Endothelial cell of umbilical vein (primary cell): ENCODE measurements around the gene TDRD7. TPM values are rescaled to one million over a fixed set of nuclear protein-coding genes. Genes with fewer than 3 reads are reported as not detected.

ENCODE experiments used
- BruUV-seq: library from RNA; stranded (reverse); fragments of 400-500 nt; replicated peaks from 2 replicates; lab custom pipeline; 2021; lab: Mats Ljungman, UMichigan
- CTCF ChIA-PET: fragments of 300-600, 350-600 bp; sonication (Branson Sonifier 250); formaldehyde crosslinking; loops from one replicate; lab custom pipeline; 2021; ENCODE audit warnings: antibody characterized with exemption, inconsistent platforms; lab: Charles Lee
- POLR2A ChIA-PET: fragments of 300-600, 350-600 bp; sonication (Branson Sonifier 250); formaldehyde crosslinking; loops from one replicate; lab custom pipeline; 2021; ENCODE audit warnings: antibody characterized with exemption, inconsistent platforms; lab: Charles Lee
- DNase-seq: peaks from one replicate; pipeline ENCODE4 v3.0.0-alpha.2; 2011; ENCODE audit warnings: low read depth, low spot score
- FAIRE-seq: peaks from 2 replicates; lab custom pipeline; 2011; peaks lifted over from hg19 to GRCh38; lab: Jason Lieb, UNC
- H2AFZ ChIP-seq: 2 replicates; pipeline ENCODE4 v1.6.0; 2012; ENCODE audit warnings: low read depth, low read length, control low read depth, inconsistent platforms
- H3K27ac ChIP-seq: 2 replicates; pipeline ENCODE4 v1.5.1; 2011; ENCODE audit warnings: low read depth, mild to moderate bottlenecking, control low read depth, low read length, moderate library complexity; ENCODE audit not compliant: insufficient read depth
- H3K27me3 ChIP-seq, 2 experiments: 2 replicates each; pipeline versions ENCODE4 v1.6.0 to v1.6.1; 2011; ENCODE audit warnings: low read length in 2 of 2, mixed read lengths in 1 of 2; ENCODE audit not compliant: control insufficient read depth in 2 of 2, insufficient read depth in 2 of 2
- H3K36me3 ChIP-seq, 2 experiments: 2 replicates in 1 of 2; 3 replicates in 1 of 2; pipeline ENCODE4 v1.5.1; 2011; ENCODE audit warnings: low read length in 2 of 2, mild to moderate bottlenecking in 1 of 2, moderate library complexity in 1 of 2; ENCODE audit not compliant: control insufficient read depth in 2 of 2, insufficient read depth in 2 of 2; ENCODE audit errors: extremely low read depth in 1 of 2
- H3K4me1 ChIP-seq: 3 replicates; pipeline ENCODE4 v1.5.1; 2011; ENCODE audit warnings: mild to moderate bottlenecking, low read length; ENCODE audit not compliant: control insufficient read depth, insufficient read depth; ENCODE audit errors: extremely low read depth
- H3K4me2 ChIP-seq: 2 replicates; pipeline ENCODE4 v1.6.1; 2011; ENCODE audit warnings: low read length, control low read depth, mixed read lengths; ENCODE audit not compliant: insufficient read depth
- H3K4me3 ChIP-seq, 3 experiments: fragments of 200-600 bp in 1 of 3; sonication (generic), shearing (Covaris generic) in 1 of 3; replicated peaks in 1 of 3; 2 replicates each; pipeline ENCODE4 v1.5.1; 2011 to 2016; ENCODE audit warnings: control low read depth in 3 of 3, low read length in 3 of 3, mild to moderate bottlenecking in 2 of 3, inconsistent platforms in 1 of 3, low read depth in 1 of 3, moderate library complexity in 1 of 3; ENCODE audit not compliant: insufficient read depth in 1 of 3
- H3K79me2 ChIP-seq: 2 replicates; pipeline ENCODE4 v1.6.0; 2012; ENCODE audit warnings: low read length, inconsistent platforms; ENCODE audit not compliant: control insufficient read depth, insufficient read depth
- H3K9ac ChIP-seq: replicated peaks from 2 replicates; pipeline ENCODE3; 2011; ENCODE audit warnings: low read length, control low read depth; ENCODE audit not compliant: insufficient read depth; ENCODE audit errors: extremely low read depth
- H3K9me1 ChIP-seq: replicated peaks from 3 replicates; pipeline ENCODE4 v1.6.0; 2011; ENCODE audit warnings: mild to moderate bottlenecking, low read length; ENCODE audit not compliant: control insufficient read depth, insufficient read depth; ENCODE audit errors: extremely low read depth
- H3K9me3 ChIP-seq: replicated peaks from 2 replicates; pipeline ENCODE4 v1.5.1; 2012; ENCODE audit warnings: low read length, inconsistent platforms; ENCODE audit not compliant: control insufficient read depth, insufficient read depth
- H4K20me1 ChIP-seq: replicated peaks from 2 replicates; pipeline ENCODE3; 2011; ENCODE audit warnings: mild to moderate bottlenecking, low read length; ENCODE audit not compliant: control insufficient read depth, insufficient read depth; ENCODE audit errors: extremely low read depth
- CTCF ChIP-seq, 2 donors: IDR thresholded peaks; 1 replicate in 1 of 2; 2 replicates in 1 of 2; pipeline ENCODE4 v1.5.1; 2011; ENCODE audit warnings: low read length in 2 of 2, mild to moderate bottlenecking in 2 of 2, moderate library complexity in 2 of 2, control low read depth in 1 of 2, inconsistent platforms in 1 of 2, low read depth in 1 of 2; ENCODE audit not compliant: insufficient read depth in 1 of 2; ENCODE audit errors: extremely low read depth in 1 of 2
- EZH2 ChIP-seq: IDR thresholded peaks from 2 replicates; pipeline ENCODE4 v1.6.1; 2012; ENCODE audit warnings: borderline replicate concordance, low read depth, mild to moderate bottlenecking, moderate library complexity, low read length, inconsistent platforms; ENCODE audit not compliant: severe bottlenecking
- FOS ChIP-seq: IDR thresholded peaks from 2 replicates; pipeline ENCODE4 v1.6.1; 2011; ENCODE audit warnings: mild to moderate bottlenecking, low read length, moderate library complexity, borderline replicate concordance; ENCODE audit not compliant: insufficient read depth
- GATA2 ChIP-seq: IDR thresholded peaks from 2 replicates; pipeline ENCODE4 v1.7.0; 2011; ENCODE audit warnings: low read depth, mild to moderate bottlenecking, moderate library complexity, mixed read lengths, low read length; ENCODE audit not compliant: insufficient read length, insufficient read depth
- JUN ChIP-seq: IDR thresholded peaks from 2 replicates; pipeline ENCODE4 v1.6.1; 2011; ENCODE audit warnings: borderline replicate concordance, low read depth; ENCODE audit not compliant: insufficient read length, insufficient read depth
- MYC ChIP-seq: IDR thresholded peaks from one replicate; pipeline ENCODE4 v1.6.1; 2011; ENCODE audit warnings: mild to moderate bottlenecking, low read depth, low read length
- POLR2A ChIP-seq: IDR thresholded peaks from 2 replicates; pipeline ENCODE4 v1.6.1; 2012; ENCODE audit warnings: low read depth, mild to moderate bottlenecking, control low read depth, low read length
- POLR2AphosphoS5 ChIP-seq: IDR thresholded peaks from 2 replicates; pipeline ENCODE4 v1.6.1; 2012; ENCODE audit warnings: low read depth, mild to moderate bottlenecking, control low read depth, low read length, moderate library complexity; ENCODE audit not compliant: insufficient read depth
- dilution Hi-C: fragments of 300-500 bp; cut with MboI; formaldehyde crosslinking; loops from one replicate; pipeline ENCODE4 v1.15.0; 2019; ENCODE audit warnings: low sequenced_read_pairs; ENCODE audit not compliant: extremely low pct_ligation_motif_present
- intact Hi-C: fragments of 100-400 bp; cut with micrococcal nuclease; formaldehyde crosslinking; loops from one replicate; pipeline ENCODE4 v1.10.0; 2022
- polyA plus RNA-seq, 4 experiments: library from polyadenylated mRNA; depleted of rRNA in 3 of 4; stranded (reverse) in 3 of 4; unstranded in 1 of 4; fragments of >200 nt; gene quantifications; 2 replicates each; pipeline versions ENCODE4 v1.2.1 to v1.2.3, GENCODE V29; 2011 to 2012; ENCODE audit warnings: missing spikeins in 1 of 4
- total RNA-seq: library from RNA; stranded (reverse); gene quantifications from 2 replicates; pipeline ENCODE4 v1.2.3, GENCODE V29; 2021
- TF ChIP-seq, protein P1 (sequence below): IDR thresholded peaks from 2 replicates; pipeline ENCODE4 v1.6.1; 2011; ENCODE audit not compliant: insufficient read depth, insufficient read length

The TDRD7 gene
- total and polyA plus RNA-seq, 2 donors (not counting 3 experiments of a cell fraction or from before 2014, with no cell fraction given) = 4.9 to 11.5 TPM

- Histone ChIP-seq H4K20me1 (no peaks in the 10 kb centered on the region), H3K9ac (no peak overlapping the region), H3K4me2 (no peak overlapping the region), H3K79me2 (no peaks in the 10 kb centered on the region), H3K36me3 (no peaks in the 10 kb centered on the region), H3K4me3 (no peak overlapping the region), H3K27ac (no peak overlapping the region), H3K9me3 (no peaks in the 10 kb centered on the region), H3K9me1 (no peaks in the 10 kb centered on the region), H3K4me1 (no peaks in the 10 kb centered on the region), H2AFZ (no peak overlapping the region), H3K27me3 (no peaks in the 10 kb centered on the region)
- FAIRE-seq = no peak
- ChIA-PET POLR2A (no interaction called here), CTCF (interaction anchor here (1.0 to 8.1 kb wide), 3 partner anchors 10 to 539 kb away, joined by 5 to 89 read pairs (median 38); partner anchors contain the start of gene ZNF782)
- TF ChIP-seq POLR2A (no peak), POLR2AphosphoS5 (no peak)
- dilution Hi-C loops (no loop called here), intact Hi-C loops (no loop called here)
- BruUV-seq = no TSS peak
- DNase-seq = no peak
Measured at GRCh38 chr9:97395745-97396144, 16.2 kb upstream of the TDRD7 start.

GRCh38 chr9:97396256-97396655 is 15.6 kb upstream of the TDRD7 start:
- Histone ChIP-seq H3K4me1 (no peaks in the 10 kb centered on the region), H2AFZ (no peak overlapping the region), H3K9me1 (no peaks in the 10 kb centered on the region), H3K36me3 (no peaks in the 10 kb centered on the region), H3K79me2 (no peaks in the 10 kb centered on the region), H3K4me2 (no peak overlapping the region), H3K4me3 (no peak overlapping the region), H3K9ac (no peak overlapping the region), H3K9me3 (no peaks in the 10 kb centered on the region), H4K20me1 (no peaks in the 10 kb centered on the region), H3K27me3 (no peaks in the 10 kb centered on the region), H3K27ac (no peak overlapping the region)
- dilution Hi-C loops (no loop called here), intact Hi-C loops (no loop called here)
- no TSS peak for BruUV-seq
- FAIRE-seq = no peak
- no peak for DNase-seq
- ChIA-PET CTCF (interaction anchor here (6.5 to 8.1 kb wide), 2 partner anchors 10 to 540 kb away, joined by 38 to 89 read pairs; partner anchors contain the start of gene ZNF782), POLR2A (no interaction called here)
- TF ChIP-seq POLR2A (no peak), POLR2AphosphoS5 (no peak), CTCF (IDR thresholded peaks at IDR 0.05; ENCODE audit: extremely low read depth in 1 of 2, insufficient read depth in 1 of 2, low read depth in 1 of 2, low read length in 2 of 2) (no peak), FOS (no peak), EZH2 (no peak), JUN (no peak), MYC (no peak), GATA2 (no peak)
- TF ChIP-seq, protein P1, sequence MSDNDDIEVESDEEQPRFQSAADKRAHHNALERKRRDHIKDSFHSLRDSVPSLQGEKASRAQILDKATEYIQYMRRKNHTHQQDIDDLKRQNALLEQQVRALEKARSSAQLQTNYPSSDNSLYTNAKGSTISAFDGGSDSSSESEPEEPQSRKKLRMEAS = no peak
